GM19463 (cell line): ENCODE results near the gene PLCH2.

Experiments
- ATAC-seq: cut with Tn5 transposase; IDR thresholded peaks from one replicate; pipeline ENCODE4 v1.9.1; 2021; ENCODE audit warnings: mild to moderate bottlenecking, moderate library complexity; ENCODE audit not compliant: unreplicated experiment

Gene PLCH2

GRCh38 chr1:2525920-2526823 is 50.1 kb downstream of the PLCH2 start, which contains the start of gene PANK4:
Gene PANK4 (minus strand): TSS chr1:2526596. CDS start chr1:2526587, 9 bp downstream.
- peak; percentile 79 for ATAC-seq

GRCh38 chr1:2526824-2527555 is 50.9 kb downstream of the PLCH2 start:
- ATAC-seq, result peak; percentile 39

- no peak for ATAC-seq
Observed at GRCh38 chr1:2527556-2527860, 51.4 kb downstream of the PLCH2 start.

GRCh38 chr1:2528016-2528415 is 51.9 kb downstream of the PLCH2 start:
- no peak for ATAC-seq

- no peak for ATAC-seq
Observed at GRCh38 chr1:2528611-2528965, 52.5 kb downstream of the PLCH2 start.

- ATAC-seq, result no peak
Observed at GRCh38 chr1:2528966-2529783, 53.1 kb downstream of the PLCH2 start.

GRCh38 chr1:2529784-2530512 is 53.9 kb downstream of the PLCH2 start, which contains the start of gene HES5:
Gene HES5 (minus strand): TSS chr1:2530263. CDS start chr1:2530164, 99 bp downstream.
- no peak for ATAC-seq

GRCh38 chr1:2530513-2531361 is 54.6 kb downstream of the PLCH2 start:
- ATAC-seq, result no peak

- no peak for ATAC-seq
Observed at GRCh38 chr1:2532485-2533160, 56.5 kb downstream of the PLCH2 start.

- ATAC-seq, result no peak
Observed at GRCh38 chr1:2533365-2533764, 57.3 kb downstream of the PLCH2 start.

- no peak for ATAC-seq
Observed at GRCh38 chr1:2534315-2534686, 58.2 kb downstream of the PLCH2 start.

- ATAC-seq, result no peak
Observed at GRCh38 chr1:2534687-2535441, 58.8 kb downstream of the PLCH2 start.

- no peak for ATAC-seq
Observed at GRCh38 chr1:2535455-2535854, 59.4 kb downstream of the PLCH2 start.

- no peak for ATAC-seq
Observed at GRCh38 chr1:2535981-2536380, 59.9 kb downstream of the PLCH2 start.

GRCh38 chr1:2537784-2538115 is 61.7 kb downstream of the PLCH2 start:
- no peak for ATAC-seq

- ATAC-seq, result no peak
Observed at GRCh38 chr1:2538376-2538775, 62.3 kb downstream of the PLCH2 start.

GRCh38 chr1:2538872-2539271 is 62.8 kb downstream of the PLCH2 start:
- ATAC-seq, result no peak

- no peak for ATAC-seq
Observed at GRCh38 chr1:2539312-2539907, 63.3 kb downstream of the PLCH2 start.
